GM21528 (cell line): Measurements from ENCODE around the gene PC.
"Not testable (repeated sequence)": the region's sequence is repeated elsewhere in the genome, so short reads cannot be mapped to it uniquely, and the experiment has no call there.

Experiments
- ATAC-seq: cut with Tn5 transposase; IDR thresholded peaks from one replicate; pipeline ENCODE4 v1.9.1; 2021; ENCODE audit warnings: mild to moderate bottlenecking, moderate library complexity; ENCODE audit not compliant: unreplicated experiment, low FRiP score

The PC gene

GRCh38 chr11:66958232-66958955 is at the start of gene PC:
Gene PC (minus strand): TSS chr11:66958383. CDS start chr11:66872159, 86,224 bp downstream.
- ATAC-seq = peak; percentile 86

- no peak for ATAC-seq
Measured at GRCh38 chr11:67007126-67007525, 48.9 kb upstream of the PC start.

- ATAC-seq = no peak
Measured at GRCh38 chr11:67006029-67006884, 48.1 kb upstream of the PC start.

- ATAC-seq = not testable (repeated sequence)
Measured at GRCh38 chr11:67005200-67005599, 47.0 kb upstream of the PC start.

- no peak for ATAC-seq
Measured at GRCh38 chr11:67002921-67003411, 44.8 kb upstream of the PC start.

GRCh38 chr11:67002297-67002913 is 44.2 kb upstream of the PC start:
- no peak for ATAC-seq

- no peak for ATAC-seq
Measured at GRCh38 chr11:67001332-67001731, 43.1 kb upstream of the PC start.

GRCh38 chr11:66999555-66999954 is 41.4 kb upstream of the PC start:
- no peak for ATAC-seq

- ATAC-seq = no peak
Measured at GRCh38 chr11:66996609-66997273, 38.6 kb upstream of the PC start.

- no peak for ATAC-seq
Measured at GRCh38 chr11:66992041-66992440, 33.9 kb upstream of the PC start.

GRCh38 chr11:66989360-66989759 is 31.2 kb upstream of the PC start:
- ATAC-seq = not testable (repeated sequence)

GRCh38 chr11:66988741-66989140 is 30.6 kb upstream of the PC start:
- not testable (repeated sequence) for ATAC-seq

- no peak for ATAC-seq
Measured at GRCh38 chr11:66987924-66988637, 29.9 kb upstream of the PC start.

- no peak for ATAC-seq
Measured at GRCh38 chr11:66987158-66987620, 29.0 kb upstream of the PC start.

GRCh38 chr11:66986178-66986545 is 28.0 kb upstream of the PC start:
- no peak for ATAC-seq

- no peak for ATAC-seq
Measured at GRCh38 chr11:66985508-66986177, 27.5 kb upstream of the PC start.

- ATAC-seq = no peak
Measured at GRCh38 chr11:66983275-66983924, 25.2 kb upstream of the PC start.

- ATAC-seq = no peak
Measured at GRCh38 chr11:66981976-66982578, 23.9 kb upstream of the PC start.
